Fibroblast of the aortic adventitia (primary cell): Measurements from ENCODE around the gene C1QTNF2. TPM values are rescaled to one million over a fixed set of nuclear protein-coding genes. Genes with fewer than 3 reads are reported as not detected.

ENCODE experiments used
- DNase-seq: peaks from one replicate; pipeline ENCODE4 v3.0.0-alpha.2; 2010; ENCODE audit warnings: low read depth
- H3K4me3 ChIP-seq: 2 replicates; pipeline ENCODE4 v1.5.1; 2011; ENCODE audit warnings: low read depth, mild to moderate bottlenecking, control low read depth, low read length, moderate library complexity
- total RNA-seq: library from RNA; depleted of rRNA; stranded (reverse); fragments of >200 nt; gene quantifications from 2 replicates; pipeline ENCODE4 v1.2.3, GENCODE V29; 2012; ENCODE audit warnings: low replicate concordance
- TF ChIP-seq, protein P1 (sequence below): IDR thresholded peaks from 2 replicates; pipeline ENCODE4 v1.5.1; 2011; ENCODE audit warnings: mild to moderate bottlenecking, low read length, control low read depth, inconsistent platforms; ENCODE audit not compliant: insufficient read depth

The C1QTNF2 gene
- total RNA-seq, 1 donor, result 2.0 TPM

DNA sequence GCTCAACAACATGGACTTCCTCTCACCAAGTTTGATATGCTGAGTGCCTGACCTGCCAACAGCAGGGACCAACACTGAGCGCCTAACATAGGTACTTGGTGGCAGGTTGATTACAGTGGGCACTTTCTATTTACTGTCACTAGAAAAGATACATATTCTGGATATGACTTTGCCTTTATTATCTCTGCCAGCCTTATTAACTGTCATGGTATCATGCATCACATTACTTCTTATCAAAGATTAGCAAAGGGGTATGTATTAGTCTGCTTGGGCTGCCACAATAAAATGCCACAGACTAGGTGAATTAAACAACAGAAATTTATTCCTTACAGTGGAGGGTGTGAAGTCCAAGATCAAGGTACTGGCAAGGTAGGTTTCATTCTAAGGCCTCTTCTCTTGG, 14.3 kb upstream of the C1QTNF2 start:
- no peak for DNase-seq
- H3K4me3 ChIP-seq, result no peak overlapping the region
- TF ChIP-seq, protein P1, sequence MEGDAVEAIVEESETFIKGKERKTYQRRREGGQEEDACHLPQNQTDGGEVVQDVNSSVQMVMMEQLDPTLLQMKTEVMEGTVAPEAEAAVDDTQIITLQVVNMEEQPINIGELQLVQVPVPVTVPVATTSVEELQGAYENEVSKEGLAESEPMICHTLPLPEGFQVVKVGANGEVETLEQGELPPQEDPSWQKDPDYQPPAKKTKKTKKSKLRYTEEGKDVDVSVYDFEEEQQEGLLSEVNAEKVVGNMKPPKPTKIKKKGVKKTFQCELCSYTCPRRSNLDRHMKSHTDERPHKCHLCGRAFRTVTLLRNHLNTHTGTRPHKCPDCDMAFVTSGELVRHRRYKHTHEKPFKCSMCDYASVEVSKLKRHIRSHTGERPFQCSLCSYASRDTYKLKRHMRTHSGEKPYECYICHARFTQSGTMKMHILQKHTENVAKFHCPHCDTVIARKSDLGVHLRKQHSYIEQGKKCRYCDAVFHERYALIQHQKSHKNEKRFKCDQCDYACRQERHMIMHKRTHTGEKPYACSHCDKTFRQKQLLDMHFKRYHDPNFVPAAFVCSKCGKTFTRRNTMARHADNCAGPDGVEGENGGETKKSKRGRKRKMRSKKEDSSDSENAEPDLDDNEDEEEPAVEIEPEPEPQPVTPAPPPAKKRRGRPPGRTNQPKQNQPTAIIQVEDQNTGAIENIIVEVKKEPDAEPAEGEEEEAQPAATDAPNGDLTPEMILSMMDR, result no peak

DNA sequence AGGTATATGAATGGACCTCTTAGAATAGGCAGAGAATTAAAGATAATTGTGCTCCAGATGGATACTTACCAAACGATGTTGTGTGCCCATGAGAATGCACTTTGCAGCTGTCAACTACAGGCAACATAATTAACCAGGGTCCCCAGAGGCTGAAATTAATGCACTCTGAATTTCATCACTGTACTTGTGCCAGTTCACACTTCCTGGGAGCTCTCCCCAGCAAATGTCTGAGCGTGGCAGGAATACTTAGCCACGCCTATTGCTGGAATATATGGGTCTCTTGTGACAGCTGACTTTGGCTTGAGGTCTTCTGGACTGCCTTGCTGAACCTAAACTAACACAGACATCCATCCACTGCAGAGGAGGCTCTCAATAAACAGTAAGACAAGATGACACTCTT, 11.9 kb upstream of the C1QTNF2 start:
- TF ChIP-seq, protein P1, result no peak
- no peak for DNase-seq
- no peak overlapping the region for H3K4me3 ChIP-seq

DNA sequence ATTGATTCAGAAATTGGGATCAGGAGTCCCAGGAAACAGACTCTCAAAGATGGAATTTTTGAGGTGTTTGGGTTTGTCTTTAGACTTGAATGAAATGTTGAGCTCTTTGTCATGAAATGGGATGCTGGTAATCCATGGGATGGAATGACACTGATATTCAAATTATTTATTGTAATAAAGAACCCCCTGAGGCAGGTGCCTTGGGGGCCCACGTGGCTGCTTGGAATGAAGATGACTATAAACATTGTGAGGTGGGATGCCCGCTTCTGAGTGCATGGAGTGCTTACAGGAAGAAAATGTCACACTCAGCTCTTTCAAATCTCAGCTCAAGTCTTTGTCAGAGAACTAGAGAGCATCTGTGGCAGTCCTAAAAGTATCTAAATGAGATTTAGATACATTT, 9.6 kb upstream of the C1QTNF2 start:
- no peak for DNase-seq
- TF ChIP-seq, protein P1, result no peak
- H3K4me3 ChIP-seq, result no peak overlapping the region

- TF ChIP-seq, protein P1, result no peak
- no peak for DNase-seq
These were observed 9.1 kb upstream of the C1QTNF2 start for GRCh38 chr5:160379511-160379910.

GRCh38 chr5:160378330-160378729, 7.9 kb upstream of the C1QTNF2 start:
- DNase-seq, result no peak
- TF ChIP-seq, protein P1, result no peak

More at GRCh38 chr5:160379511-160379910, 9.1 kb upstream of the C1QTNF2 start:
- H3K4me3 ChIP-seq, result no peak overlapping the region

DNA sequence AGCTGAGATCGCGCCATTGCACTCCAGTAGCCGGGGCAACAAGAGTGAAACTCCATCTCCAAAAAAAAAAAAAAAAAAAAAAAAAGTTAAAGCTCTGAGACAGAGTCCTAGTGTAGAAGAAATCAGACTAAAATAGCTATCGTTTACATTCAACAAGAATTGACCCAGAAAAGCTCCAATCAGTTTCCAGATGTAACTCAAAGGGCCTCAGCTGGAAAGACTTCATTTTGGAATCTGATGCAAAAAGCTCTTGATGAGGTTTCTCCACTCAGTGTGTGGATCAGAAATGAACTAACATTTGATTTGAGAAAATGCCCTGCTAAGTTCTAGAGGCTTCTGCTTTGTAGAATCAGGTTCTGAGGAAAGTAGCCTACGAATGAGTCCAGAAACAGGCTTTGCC, 7.2 kb upstream of the C1QTNF2 start:
- no peak for DNase-seq
- no peak overlapping the region for H3K4me3 ChIP-seq
- TF ChIP-seq, protein P1, result no peak

More at GRCh38 chr5:160378330-160378729, 7.9 kb upstream of the C1QTNF2 start:
- no peak overlapping the region for H3K4me3 ChIP-seq

DNA sequence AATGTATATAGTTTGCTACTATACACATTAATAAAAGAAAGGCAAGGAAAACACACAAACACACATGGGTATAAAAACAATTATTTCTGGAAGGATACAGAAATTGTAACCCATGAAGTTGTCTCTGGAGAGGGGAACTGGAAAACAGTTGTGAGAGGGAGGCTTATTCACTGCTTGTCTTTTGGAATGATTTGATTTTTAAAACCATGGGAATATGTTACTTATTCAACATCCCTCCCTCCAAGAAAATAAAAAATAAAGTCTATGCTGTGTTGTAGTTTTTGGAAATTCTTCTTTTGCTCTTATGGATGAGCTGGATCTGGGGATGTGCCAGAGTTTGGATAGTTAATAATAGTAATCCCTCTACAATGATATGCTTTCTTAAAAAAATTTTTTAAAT, 6.0 kb upstream of the C1QTNF2 start:
- TF ChIP-seq, protein P1, result no peak
- no peak overlapping the region for H3K4me3 ChIP-seq
- no peak for DNase-seq
